Measurements from ENCODE around the gene PLCD1. TPM values are rescaled to one million over a fixed set of nuclear protein-coding genes. Genes with fewer than 3 reads are reported as not detected.

The PLCD1 gene
- total and polyA plus RNA-seq, 2 experiments from 2014 or later: 16.0 to 24.4 TPM

- no peaks in the 10 kb centered on the region for H3F3A ChIP-seq (replicated peaks; ENCODE audit: low read depth)
- no peaks in the 10 kb centered on the region for H3K79me2 ChIP-seq (replicated peaks; ENCODE audit: insufficient read depth)
- no peak for ATAC-seq
- no peaks in the 10 kb centered on the region for H3K9me2 ChIP-seq (ENCODE audit: insufficient read depth)
- no peaks in the 10 kb centered on the region for H3K36me3 ChIP-seq (ENCODE audit: insufficient read depth)
- Mint-ChIP-seq H3K27ac (no peak overlapping the region), H3K9me3 (no peaks in the 10 kb centered on the region), H3K27me3 (ENCODE audit: insufficient read depth, low read depth, poor library complexity) (peaks cover 15% of the 10 kb centered on the region), H3K4me1 (peaks cover 15% of the 10 kb centered on the region), H3K4me3 (no peak overlapping the region), H3K36me3 (ENCODE audit: low read depth) (peaks cover 3% of the 10 kb centered on the region; the same call in 1 of the 3 replicates)
- H3K27ac ChIP-seq (ENCODE audit: low read depth): no peak overlapping the region
- H2AFZ ChIP-seq: no peak overlapping the region
- no peaks in the 10 kb centered on the region for H4K20me1 ChIP-seq (replicated peaks; ENCODE audit: insufficient read depth)
- no peak overlapping the region for H3K4me3 ChIP-seq
- H3K4me2 ChIP-seq: no peak overlapping the region
- no peaks in the 10 kb centered on the region; the same call in 1 of the 2 replicates for H3K27me3 ChIP-seq (ENCODE audit: insufficient read depth)
- TF ChIP-seq CREB1 (CRISPR knock-in tag; IDR thresholded peaks at IDR 0.05; ENCODE audit: low read depth) (no peak), JUNB (IDR thresholded peaks at IDR 0.05; ENCODE audit: unreplicated experiment) (no peak), ETS1 (IDR thresholded peaks at IDR 0.05) (no peak), ZNF462 (CRISPR knock-in tag; IDR thresholded peaks at IDR 0.05) (no peak), NANOG (IDR thresholded peaks at IDR 0.05; ENCODE audit: borderline replicate concordance) (no peak), EZH2 (IDR thresholded peaks at IDR 0.05; ENCODE audit: low read depth, unreplicated experiment) (no peak), EZH2phosphoT487 (IDR thresholded peaks at IDR 0.05; ENCODE audit: unreplicated experiment) (no peak), POLR2AphosphoS5 (IDR thresholded peaks at IDR 0.05; ENCODE audit: low read depth) (no peak), REST (IDR thresholded peaks at IDR 0.05; ENCODE audit: unreplicated experiment) (no peak)
- TF ChIP-seq, protein P1, sequence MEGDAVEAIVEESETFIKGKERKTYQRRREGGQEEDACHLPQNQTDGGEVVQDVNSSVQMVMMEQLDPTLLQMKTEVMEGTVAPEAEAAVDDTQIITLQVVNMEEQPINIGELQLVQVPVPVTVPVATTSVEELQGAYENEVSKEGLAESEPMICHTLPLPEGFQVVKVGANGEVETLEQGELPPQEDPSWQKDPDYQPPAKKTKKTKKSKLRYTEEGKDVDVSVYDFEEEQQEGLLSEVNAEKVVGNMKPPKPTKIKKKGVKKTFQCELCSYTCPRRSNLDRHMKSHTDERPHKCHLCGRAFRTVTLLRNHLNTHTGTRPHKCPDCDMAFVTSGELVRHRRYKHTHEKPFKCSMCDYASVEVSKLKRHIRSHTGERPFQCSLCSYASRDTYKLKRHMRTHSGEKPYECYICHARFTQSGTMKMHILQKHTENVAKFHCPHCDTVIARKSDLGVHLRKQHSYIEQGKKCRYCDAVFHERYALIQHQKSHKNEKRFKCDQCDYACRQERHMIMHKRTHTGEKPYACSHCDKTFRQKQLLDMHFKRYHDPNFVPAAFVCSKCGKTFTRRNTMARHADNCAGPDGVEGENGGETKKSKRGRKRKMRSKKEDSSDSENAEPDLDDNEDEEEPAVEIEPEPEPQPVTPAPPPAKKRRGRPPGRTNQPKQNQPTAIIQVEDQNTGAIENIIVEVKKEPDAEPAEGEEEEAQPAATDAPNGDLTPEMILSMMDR (conservative IDR thresholded peaks at IDR 0.05; ENCODE audit: low read depth in 2 of 2): no peak
- DNase-seq (ENCODE audit: low spot score): no peak
- H3K4me1 ChIP-seq (ENCODE audit: insufficient read depth): peaks cover 7% of the 10 kb centered on the region
These were observed 29.1 kb downstream of the PLCD1 start for GRCh38 chr3:38000242-38000916.
